DMS114 treated with DMSO at 0.1 percent for 48 hours (cell line): Measurements from ENCODE around the gene CAPN7.

Experiments used
- DNase-seq: peaks from one replicate; lab custom pipeline; 2025; ENCODE audit not compliant: unreplicated experiment; lab: John Stamatoyannopoulos, UW

The CAPN7 gene

GRCh38 chr3:15294929-15295328 lies 88.9 kb downstream of the CAPN7 start:
- no peak for DNase-seq

GRCh38 chr3:15295506-15295905 lies 89.5 kb downstream of the CAPN7 start:
- DNase-seq = no peak

- no peak for DNase-seq
Observed at GRCh38 chr3:15297608-15298350, 91.7 kb downstream of the CAPN7 start.

- no peak for DNase-seq
Observed at GRCh38 chr3:15298504-15298903, 92.5 kb downstream of the CAPN7 start.

- DNase-seq = no peak
Observed at GRCh38 chr3:15299036-15299435, 93.0 kb downstream of the CAPN7 start.

GRCh38 chr3:15300323-15301078 lies 94.5 kb downstream of the CAPN7 start:
- DNase-seq = no peak

GRCh38 chr3:15301761-15302160 lies 95.7 kb downstream of the CAPN7 start:
- no peak for DNase-seq
